Subcutaneous abdominal adipose tissue (tissue), 5 donors: ENCODE results near the gene HSP90B1.

ENCODE experiments used
- H3K27ac ChIP-seq: one replicate; pipeline ENCODE4 v1.7.0; 2013; ENCODE audit warnings: low read depth, mild to moderate bottlenecking, inconsistent platforms, low read length, moderate library complexity
- H3K27me3 ChIP-seq, 5 donors: one replicate each; pipeline ENCODE4 v1.7.0; 2013; ENCODE audit warnings: low read length in 5 of 5, inconsistent platforms in 1 of 5; ENCODE audit not compliant: control insufficient read depth in 5 of 5, insufficient read depth in 4 of 5
- H3K36me3 ChIP-seq, 5 donors: one replicate each; pipeline ENCODE4 v1.7.0; 2013; ENCODE audit warnings: low read length in 5 of 5; ENCODE audit not compliant: control insufficient read depth in 5 of 5, insufficient read depth in 5 of 5
- H3K4me1 ChIP-seq, 5 donors: one replicate each; pipeline ENCODE4 v1.7.0; 2013; ENCODE audit warnings: low read length in 5 of 5, mild to moderate bottlenecking in 3 of 5, moderate library complexity in 1 of 5; ENCODE audit not compliant: control insufficient read depth in 5 of 5, insufficient read depth in 5 of 5
- H3K4me3 ChIP-seq, 5 donors: one replicate each; pipeline ENCODE4 v1.7.0; 2013; ENCODE audit warnings: low read length in 5 of 5, low read depth in 1 of 5
- H3K9ac ChIP-seq, 5 donors: one replicate each; pipeline ENCODE4 v1.7.0; 2013; ENCODE audit warnings: low read length in 5 of 5, mild to moderate bottlenecking in 4 of 5, moderate library complexity in 3 of 5
- H3K9me3 ChIP-seq, 5 donors: one replicate each; pipeline ENCODE4 v1.7.0; 2013; ENCODE audit warnings: low read length in 5 of 5; ENCODE audit not compliant: control insufficient read depth in 5 of 5
- donor health status: healthy.
- donor health status: healthy.
- donor health status: healthy.
- donor health status: healthy.
- donor health status: healthy.

Gene HSP90B1

DNA sequence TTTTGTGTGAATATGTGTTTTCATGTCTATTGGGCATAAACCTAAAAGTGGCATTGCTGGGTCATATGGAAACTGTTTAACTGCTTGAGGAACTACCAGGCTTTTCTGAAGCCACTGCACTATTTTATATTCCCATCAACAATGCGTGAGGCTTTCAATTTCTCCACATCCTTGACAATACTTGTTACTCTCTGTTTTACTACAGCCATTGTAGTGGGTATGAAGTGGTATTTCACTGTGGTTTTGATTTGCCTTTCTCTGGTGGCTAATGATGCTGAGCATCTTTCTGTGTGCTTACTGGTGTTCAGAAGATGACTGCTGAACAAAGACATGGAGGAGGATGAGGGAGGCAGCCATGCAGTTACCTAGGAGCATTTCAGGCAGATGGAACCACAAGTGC, 22.3 kb downstream of the HSP90B1 start:
- H3K9me3 ChIP-seq: no peaks in the 10 kb centered on the region
- H3K36me3 ChIP-seq: peaks cover 43 to 68% (median 61%) of the 10 kb centered on the region in 5 donors
- peaks cover 0 to 17% (median 16%) of the 10 kb centered on the region in 5 donors for H3K4me1 ChIP-seq
- H3K4me3 ChIP-seq: no peak overlapping the region
- H3K9ac ChIP-seq: no peak overlapping the region
- H3K27me3 ChIP-seq: no peaks in the 10 kb centered on the region
- no peak overlapping the region for H3K27ac ChIP-seq

DNA sequence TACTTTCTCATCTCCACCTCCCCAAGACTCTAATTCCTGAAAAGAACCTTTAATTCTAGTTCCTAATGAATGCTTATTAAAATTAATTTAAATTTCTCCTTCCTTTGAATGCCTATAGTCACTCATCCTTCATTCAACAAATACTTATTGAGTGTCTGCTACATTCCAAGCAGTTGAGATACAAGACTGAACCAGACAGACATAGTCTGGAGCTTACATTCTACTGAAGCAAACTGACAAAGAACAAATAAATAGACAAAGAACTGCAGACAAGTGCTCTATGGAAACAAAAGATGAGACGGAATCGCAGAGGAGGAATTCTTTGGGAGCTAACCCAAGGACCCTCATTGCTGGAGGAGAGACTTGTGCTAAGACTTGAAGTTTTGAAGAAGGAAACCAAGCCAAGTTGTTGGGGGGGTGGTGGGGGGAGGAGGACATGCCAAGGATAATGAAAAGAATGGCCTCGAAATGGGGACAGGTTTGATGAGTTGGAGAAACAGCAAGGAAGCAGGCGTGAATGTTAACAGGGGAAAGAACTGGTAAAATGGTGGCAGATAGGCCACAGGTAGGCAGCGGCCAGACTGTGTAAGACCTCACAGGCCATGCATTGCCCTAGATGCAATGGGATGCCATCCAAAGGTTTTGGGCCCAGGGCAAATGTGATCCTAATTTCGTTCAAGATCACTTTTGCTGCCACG, 25.8 kb downstream of the HSP90B1 start:
- Histone ChIP-seq H3K4me1 (peaks cover 0 to 20% (median 19%) of the 10 kb centered on the region in 5 donors), H3K36me3 (peaks cover 25 to 37% (median 34%) of the 10 kb centered on the region in 5 donors), H3K9ac (peak overlapping the region; percentile 56 to 94 (median 90)), H3K9me3 (no peaks in the 10 kb centered on the region), H3K27me3 (no peaks in the 10 kb centered on the region), H3K27ac (peak overlapping the region; percentile 87), H3K4me3 (peak overlapping the region; percentile 90 to 95 (median 93))

DNA sequence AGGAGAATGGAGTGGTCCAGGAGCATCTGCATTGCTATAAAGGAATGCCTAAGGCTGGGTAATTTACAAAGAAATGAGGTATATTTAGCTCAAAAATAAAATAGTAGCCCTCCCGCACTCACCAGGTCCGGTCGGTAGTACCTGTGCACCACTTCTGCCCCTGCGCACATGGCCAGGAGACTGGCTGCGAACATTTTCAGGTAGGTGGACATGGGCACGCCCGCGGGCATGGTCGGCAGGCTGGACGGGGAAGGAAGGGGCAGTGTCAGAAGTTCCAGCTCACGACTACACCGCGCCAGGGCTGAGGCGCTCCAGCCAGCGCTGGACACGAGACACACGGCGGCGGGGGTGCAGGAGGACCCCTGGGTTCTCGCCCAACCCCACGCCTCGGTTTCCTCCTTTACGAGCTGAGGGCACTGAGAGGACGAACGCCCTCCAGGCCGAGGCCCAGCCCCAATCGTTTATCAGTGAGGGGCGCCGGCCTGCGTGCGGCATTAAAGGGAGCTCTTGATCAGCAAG, 26.4 kb downstream of the HSP90B1 start:
- Histone ChIP-seq H3K27me3 (no peaks in the 10 kb centered on the region), H3K27ac (peak overlapping the region; percentile 87), H3K4me1 (peaks cover 0 to 20% (median 19%) of the 10 kb centered on the region in 5 donors), H3K36me3 (peaks cover 22 to 32% (median 29%) of the 10 kb centered on the region in 5 donors), H3K4me3 (peak overlapping the region; percentile 90 to 95 (median 93)), H3K9ac (peak overlapping the region; percentile 56 to 94 (median 90)), H3K9me3 (no peaks in the 10 kb centered on the region)

DNA sequence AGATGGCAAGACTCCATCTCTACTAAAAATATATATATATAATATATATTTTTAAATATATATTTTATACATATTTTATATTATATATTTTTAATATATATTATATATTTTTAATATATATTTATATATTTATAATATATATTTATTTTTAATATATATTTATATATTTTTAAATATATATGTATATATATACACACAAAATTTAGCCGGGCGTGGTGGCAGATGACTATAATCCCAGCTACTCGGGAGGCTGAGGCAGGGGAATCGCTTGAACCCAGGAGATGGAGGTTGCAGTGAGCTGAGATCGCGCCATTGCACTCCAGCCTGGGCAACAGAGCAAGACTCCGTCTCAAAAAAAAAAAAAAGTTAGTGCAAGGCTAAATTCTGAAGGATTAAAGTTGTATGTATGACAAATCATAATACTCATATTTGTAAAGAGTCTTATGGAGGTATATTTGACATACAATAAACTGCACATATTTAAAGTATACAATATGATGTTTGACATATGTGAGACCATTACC, 27.7 kb downstream of the HSP90B1 start:
- no peaks in the 10 kb centered on the region for H3K27me3 ChIP-seq
- peak overlapping the region in 2 of 5 donors; percentile 92 to 95 for H3K4me3 ChIP-seq
- H3K27ac ChIP-seq: peak overlapping the region; percentile 87
- H3K9me3 ChIP-seq: no peaks in the 10 kb centered on the region
- peaks cover 0 to 20% (median 19%) of the 10 kb centered on the region in 5 donors for H3K4me1 ChIP-seq
- peak overlapping the region in 1 of 5 donors; percentile 90 for H3K9ac ChIP-seq
- H3K36me3 ChIP-seq: peaks cover 9 to 19% (median 16%) of the 10 kb centered on the region in 5 donors

DNA sequence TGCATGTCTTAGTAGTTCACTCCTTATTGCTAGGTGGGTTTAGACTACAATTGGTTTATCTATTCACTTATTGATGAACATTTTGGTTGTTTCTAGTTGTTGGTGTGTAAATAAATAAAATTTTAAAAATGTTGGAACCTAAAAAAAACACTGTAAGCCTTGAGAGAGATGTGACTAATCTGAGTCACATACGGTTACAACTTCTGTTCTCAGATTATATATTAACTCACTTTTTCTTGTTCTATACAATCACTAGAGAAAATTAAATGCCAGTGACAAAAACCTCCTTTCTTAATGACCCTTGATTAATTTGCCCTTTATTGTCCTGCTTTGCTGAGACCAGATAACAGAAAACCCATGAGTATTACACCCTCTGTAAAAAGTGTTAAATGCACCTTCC, 28.4 kb downstream of the HSP90B1 start:
- Histone ChIP-seq H3K27ac (peak overlapping the region; percentile 5), H3K9me3 (no peaks in the 10 kb centered on the region), H3K36me3 (peaks cover 4 to 12% (median 9%) of the 10 kb centered on the region in 5 donors), H3K4me3 (no peak overlapping the region), H3K27me3 (no peaks in the 10 kb centered on the region), H3K4me1 (peaks cover 0 to 20% (median 19%) of the 10 kb centered on the region in 5 donors), H3K9ac (no peak overlapping the region)

DNA sequence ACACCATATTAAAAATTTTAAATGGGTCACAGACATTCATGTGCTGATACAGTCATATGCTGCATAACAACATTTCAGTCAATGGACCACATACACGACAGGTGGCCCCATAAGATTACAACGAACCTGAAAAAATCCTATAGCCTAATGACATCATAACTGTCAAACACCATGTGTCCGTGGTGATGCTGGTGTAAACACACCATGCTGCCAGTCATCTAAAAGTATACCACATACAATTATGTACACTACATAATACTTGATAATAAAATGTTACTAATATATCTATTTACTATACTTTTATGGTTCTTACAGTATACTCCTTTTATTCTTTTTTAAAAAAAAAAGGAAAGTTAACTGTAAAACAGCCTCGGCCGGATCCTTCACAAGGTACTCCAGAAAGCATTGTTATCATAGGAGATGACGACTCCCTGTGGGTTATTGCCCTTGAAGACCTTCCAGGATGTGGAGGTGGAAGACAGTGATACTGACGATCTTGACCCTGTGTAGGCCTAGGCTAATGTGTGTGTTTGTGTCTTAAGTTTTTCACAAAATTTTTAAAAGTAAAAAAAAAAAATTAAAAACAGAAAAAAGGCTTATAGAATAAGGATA, 30.5 kb downstream of the HSP90B1 start:
- no peaks in the 10 kb centered on the region for H3K9me3 ChIP-seq
- no peak overlapping the region for H3K9ac ChIP-seq
- H3K36me3 ChIP-seq: no peaks in the 10 kb centered on the region
- peaks cover 2 to 33% (median 29%) of the 10 kb centered on the region in 5 donors for H3K4me1 ChIP-seq
- H3K27me3 ChIP-seq: no peaks in the 10 kb centered on the region
- no peak overlapping the region for H3K4me3 ChIP-seq
- H3K27ac ChIP-seq: no peak overlapping the region

DNA sequence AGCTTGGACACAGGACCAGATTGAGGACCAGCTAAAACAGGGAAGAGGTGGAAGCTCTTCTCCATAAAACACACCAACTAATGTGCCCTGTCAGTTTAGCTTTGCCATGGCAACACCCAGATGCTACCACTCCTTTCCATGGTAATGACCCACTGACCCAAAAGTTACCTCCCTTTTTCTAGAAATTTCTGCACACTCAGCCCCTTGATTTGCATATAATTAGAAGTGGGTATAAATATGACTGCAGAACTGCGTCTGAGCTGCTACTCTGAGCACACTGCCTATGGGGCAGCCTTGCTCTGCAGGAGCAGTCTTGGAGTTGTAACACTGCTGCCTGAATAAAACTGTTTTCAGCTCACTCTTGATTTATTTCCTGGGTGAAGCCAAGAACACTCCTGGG, 32.3 kb downstream of the HSP90B1 start:
- Histone ChIP-seq H3K9me3 (no peaks in the 10 kb centered on the region), H3K4me3 (no peak overlapping the region), H3K36me3 (no peaks in the 10 kb centered on the region), H3K27ac (no peak overlapping the region), H3K27me3 (no peaks in the 10 kb centered on the region), H3K4me1 (peaks cover 4 to 32% (median 28%) of the 10 kb centered on the region in 5 donors), H3K9ac (no peak overlapping the region)

DNA sequence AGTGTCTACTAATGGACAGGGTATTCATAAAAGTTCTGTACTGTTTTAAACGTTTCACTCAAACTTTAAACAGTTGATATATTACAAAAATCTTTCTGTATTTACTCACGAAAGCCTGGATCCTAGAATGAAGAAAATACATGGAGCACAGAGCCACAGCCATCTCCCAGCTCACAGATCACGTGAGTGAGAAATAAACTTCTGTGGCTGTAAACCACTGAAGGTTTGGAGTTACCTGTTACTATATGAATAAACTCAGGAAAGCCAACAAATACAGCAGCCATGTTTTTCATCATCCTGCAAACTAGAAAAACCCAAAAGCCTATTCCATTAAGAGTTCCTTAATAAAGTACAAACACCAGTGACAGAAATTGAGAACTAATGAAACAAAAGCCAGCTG, 34.6 kb downstream of the HSP90B1 start:
- H3K36me3 ChIP-seq: peaks cover 0 to 6% (median 0%) of the 10 kb centered on the region in 5 donors
- no peaks in the 10 kb centered on the region for H3K27me3 ChIP-seq
- peaks cover 4 to 36% (median 26%) of the 10 kb centered on the region in 5 donors for H3K4me1 ChIP-seq
- H3K27ac ChIP-seq: peak overlapping the region; percentile 93
- H3K9ac ChIP-seq: peak overlapping the region; percentile 92 to 99 (median 95)
- no peaks in the 10 kb centered on the region for H3K9me3 ChIP-seq
- H3K4me3 ChIP-seq: peak overlapping the region; percentile 86 to 100 (median 98)

DNA sequence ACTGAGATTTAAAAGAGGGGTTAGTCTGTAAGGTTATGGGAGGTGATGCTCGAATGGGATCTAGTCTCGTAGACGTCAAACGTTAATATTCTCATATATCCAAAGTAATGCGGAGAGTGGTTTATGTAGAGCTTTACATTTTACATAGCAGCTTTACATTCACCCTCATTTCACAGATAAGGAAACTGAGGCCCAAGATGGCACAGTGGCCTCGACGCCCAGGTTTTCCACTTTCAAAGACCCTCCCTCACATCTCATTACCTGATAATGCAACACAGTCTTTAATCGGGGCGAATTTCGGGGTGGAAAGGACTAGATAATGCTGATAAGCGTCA, 35.0 kb downstream of the HSP90B1 start:
- peak overlapping the region; percentile 93 for H3K27ac ChIP-seq
- H3K4me3 ChIP-seq: peak overlapping the region; percentile 86 to 100 (median 98)
- peak overlapping the region; percentile 92 to 99 (median 95) for H3K9ac ChIP-seq
- no peaks in the 10 kb centered on the region for H3K9me3 ChIP-seq
- peaks cover 0 to 6% (median 0%) of the 10 kb centered on the region in 5 donors for H3K36me3 ChIP-seq
- peaks cover 4 to 36% (median 26%) of the 10 kb centered on the region in 5 donors for H3K4me1 ChIP-seq
- H3K27me3 ChIP-seq: no peaks in the 10 kb centered on the region
